ENCODE measurements around the gene GPER1. TPM values are rescaled to one million over a fixed set of nuclear protein-coding genes. Genes with fewer than 3 reads are reported as not detected.

The GPER1 gene
- total RNA-seq, 1 experiment from 2014 or later: not detected

DNA sequence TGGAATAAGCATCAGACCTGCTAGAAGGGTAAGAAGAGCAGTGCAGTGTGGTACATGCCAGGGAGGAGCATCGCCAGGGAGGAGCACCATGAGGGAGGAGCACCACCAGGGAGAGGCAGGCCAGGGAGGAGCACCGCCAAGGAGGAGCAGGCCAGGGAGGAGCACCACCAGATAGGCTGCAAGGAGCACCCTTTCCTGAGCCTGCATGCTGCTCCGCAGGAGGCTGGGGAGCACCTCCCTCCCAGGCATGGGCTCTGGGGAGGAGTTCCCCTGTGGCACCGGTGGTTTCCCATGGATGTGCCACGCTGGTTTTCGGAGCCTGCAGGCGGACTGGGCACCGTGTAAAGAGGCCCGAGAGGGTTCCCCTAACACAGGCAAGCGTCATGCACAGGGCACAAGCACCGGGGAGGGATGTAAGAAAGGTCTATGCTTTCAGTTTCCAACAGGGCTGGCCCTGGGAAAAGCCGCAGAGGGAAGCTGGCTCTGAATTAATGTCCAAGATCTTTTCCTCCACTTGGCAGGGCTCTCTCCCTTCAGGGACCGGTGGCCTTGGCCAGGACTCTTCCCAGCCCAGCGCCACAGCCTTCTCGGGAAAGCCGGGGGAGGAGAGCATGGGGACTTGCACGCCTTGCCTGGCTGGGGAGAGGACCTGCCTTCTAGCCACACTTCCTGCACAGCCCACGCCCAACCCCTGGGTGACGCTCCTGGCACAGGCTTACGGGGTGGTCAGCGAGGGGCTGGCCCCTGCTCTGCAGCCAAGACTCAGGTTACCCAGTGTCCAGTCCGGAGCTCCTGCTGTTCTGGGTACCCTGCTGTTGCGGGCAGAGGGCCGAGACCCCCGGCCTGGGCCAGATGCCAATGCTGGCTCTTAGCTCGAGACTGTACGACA lies 11.5 kb upstream of the GPER1 start:
- Histone ChIP-seq H3K4me2 (ENCODE audit: insufficient read depth, insufficient read length, low read length) (no peak overlapping the region), H3K79me2 (ENCODE audit: insufficient read depth, low read length) (no peaks in the 10 kb centered on the region), H3K79me1 (ENCODE audit: insufficient read depth, low read depth, low read length, poor library complexity, severe bottlenecking) (no peaks in the 10 kb centered on the region), H4K91ac (ENCODE audit: insufficient read length, low read depth, low read length) (no peak overlapping the region), H3K23me2 (ENCODE audit: insufficient read length, low read depth, low read length, poor library complexity, severe bottlenecking) (no peaks in the 10 kb centered on the region), H4K20me1 (ENCODE audit: control insufficient read depth, insufficient read depth, insufficient read length) (no peaks in the 10 kb centered on the region), H3K4me1 (ENCODE audit: insufficient read depth, low read length) (no peaks in the 10 kb centered on the region), H2BK12ac (ENCODE audit: insufficient read length, low read depth, low read length) (no peak overlapping the region), H4K5ac (ENCODE audit: insufficient read length, low read depth, low read length) (no peak overlapping the region), H3K14ac (ENCODE audit: insufficient read depth, low read length) (no peak overlapping the region), H3K9ac (ENCODE audit: extremely low read depth, insufficient read length, low read length) (no peak overlapping the region), H2AK5ac (ENCODE audit: insufficient read length, low read length) (no peak overlapping the region), H3T11ph (ENCODE audit: low read length) (no peak overlapping the region), H2BK5ac (ENCODE audit: insufficient read length, low read length) (no peak overlapping the region), H2BK15ac (ENCODE audit: low read depth, low read length) (no peak overlapping the region), H4K8ac (replicated peaks; ENCODE audit: insufficient read length, low read depth, low read length) (no peak overlapping the region), H3K27ac (ENCODE audit: insufficient read length, low read depth, low read length) (no peak overlapping the region), H3K18ac (ENCODE audit: insufficient read length, low read depth, low read length) (no peak overlapping the region), H2BK120ac (ENCODE audit: low read depth, low read length, poor library complexity, severe bottlenecking) (no peak overlapping the region), H3K9me3 (ENCODE audit: control insufficient read depth, low read depth, low read length) (no peaks in the 10 kb centered on the region), H3K56ac (ENCODE audit: insufficient read length, low read depth, low read length) (no peak overlapping the region), H3K4ac (ENCODE audit: low read depth, low read length) (no peak overlapping the region), H2BK20ac (ENCODE audit: low read depth, low read length, poor library complexity, severe bottlenecking) (no peak overlapping the region), H3K23ac (ENCODE audit: insufficient read length, low read depth, low read length) (no peak overlapping the region), H3K27me3 (ENCODE audit: insufficient read depth, low read length) (no peaks in the 10 kb centered on the region), H2AFZ (ENCODE audit: low read length) (no peak overlapping the region)
- H3K27ac Mint-ChIP-seq: peak overlapping the region in 1 of 3 experiments; percentile 83; a peak in 2 of 7 replicates
- no peak overlapping the region for H3K4me3 Mint-ChIP-seq
- H3K9me3 Mint-ChIP-seq: no peaks in the 10 kb centered on the region
- H3K36me3 Mint-ChIP-seq (ENCODE audit: insufficient read depth in 1 of 3, low read depth in 3 of 3): no peaks in the 10 kb centered on the region
- no peaks in the 10 kb centered on the region for H3K27me3 Mint-ChIP-seq (ENCODE audit: low read depth)
- no peak for TF ChIP-seq CTCF (conservative IDR thresholded peaks at IDR 0.05)
- WGBS (ENCODE audit: extremely low coverage, insufficient read length, low lambda C conversion rate): no CpG with 5 or more reads among the region's 27 CpGs
- DNase-seq: no peak
- peaks cover 3 to 14% of the 10 kb centered on the region in 2 experiments for H3K4me1 Mint-ChIP-seq

Measured in H9 (cell line).